Right atrium auricular region (tissue), 2 donors: ENCODE data around the gene SCARF2. TPM values are rescaled to one million over a fixed set of nuclear protein-coding genes. Genes with fewer than 3 reads are reported as not detected.
"Not testable (repeated sequence)": the region's sequence is repeated elsewhere in the genome, so short reads cannot be mapped to it uniquely, and the experiment has no call there.

Experiments used
- DNase-seq: peaks from one replicate; pipeline ENCODE4 v3.0.0-alpha.2; 2019; ENCODE audit warnings: low spot score
- H3K27ac ChIP-seq, 2 donors: fragments of 200-600 bp; sonication (generic); 1 replicate in 1 of 2; 2 replicates in 1 of 2; pipeline ENCODE4 v1.5.1; 2016 to 2019
- H3K27me3 ChIP-seq, 2 donors: fragments of 200-600 bp; sonication (generic); one replicate each; pipeline versions ENCODE4 v1.5.1 to v1.6.0; 2017 to 2019
- H3K36me3 ChIP-seq: fragments of 200-600 bp; sonication (generic); one replicate; pipeline ENCODE4 v1.5.1; 2016
- H3K4me1 ChIP-seq, 2 donors: fragments of 200-600 bp; sonication (generic); one replicate each; pipeline versions ENCODE4 v1.5.1 to v1.6.0; 2017 to 2019
- H3K4me3 ChIP-seq, 2 donors: fragments of 200-600 bp; sonication (generic); 1 replicate in 1 of 2; 2 replicates in 1 of 2; pipeline ENCODE4 v1.5.1; 2017 to 2019; ENCODE audit warnings: mild to moderate bottlenecking in 1 of 2, moderate library complexity in 1 of 2
- H3K9me3 ChIP-seq, 2 donors: fragments of 200-600 bp; sonication (generic); one replicate each; pipeline ENCODE4 v1.5.1; 2019
- total RNA-seq, 2 donors: library from RNA; depleted of rRNA; stranded (reverse); fragments of >200 nt; gene quantifications; one replicate each; pipeline ENCODE4 v1.1.0, GENCODE V29; 2016
- TF ChIP-seq, protein P1 (sequence below), 2 donors: fragments of 200-600 bp; sonication (generic); IDR thresholded peaks; one replicate each; pipeline ENCODE4 v1.5.1; 2019; ENCODE audit warnings: antibody characterized with exemption in 2 of 2

Gene SCARF2
- total RNA-seq, 2 donors from 2014 or later = 6.5 to 11.0 TPM

DNA sequence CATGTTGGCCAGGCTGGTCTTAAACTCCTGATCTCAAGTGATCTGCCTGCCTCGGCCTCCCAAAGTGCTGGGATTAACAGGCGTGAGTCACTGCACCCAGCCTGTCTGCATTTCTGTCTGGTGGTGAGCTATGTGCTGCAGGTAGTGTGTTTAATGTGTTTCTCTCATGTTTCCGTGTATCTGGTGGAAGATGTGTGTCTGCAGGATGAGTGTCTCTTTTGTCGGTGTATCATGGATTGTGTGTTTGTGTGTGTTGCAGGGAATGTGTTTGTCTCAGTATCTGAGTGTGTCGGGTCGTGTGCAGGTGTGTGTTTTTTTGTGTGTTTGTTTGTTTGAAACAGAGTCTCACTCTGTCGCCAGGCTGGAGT, 16.1 kb downstream of the SCARF2 start:
- H3K9me3 ChIP-seq = no peaks in the 10 kb centered on the region
- no peaks in the 10 kb centered on the region for H3K36me3 ChIP-seq
- TF ChIP-seq, protein P1, sequence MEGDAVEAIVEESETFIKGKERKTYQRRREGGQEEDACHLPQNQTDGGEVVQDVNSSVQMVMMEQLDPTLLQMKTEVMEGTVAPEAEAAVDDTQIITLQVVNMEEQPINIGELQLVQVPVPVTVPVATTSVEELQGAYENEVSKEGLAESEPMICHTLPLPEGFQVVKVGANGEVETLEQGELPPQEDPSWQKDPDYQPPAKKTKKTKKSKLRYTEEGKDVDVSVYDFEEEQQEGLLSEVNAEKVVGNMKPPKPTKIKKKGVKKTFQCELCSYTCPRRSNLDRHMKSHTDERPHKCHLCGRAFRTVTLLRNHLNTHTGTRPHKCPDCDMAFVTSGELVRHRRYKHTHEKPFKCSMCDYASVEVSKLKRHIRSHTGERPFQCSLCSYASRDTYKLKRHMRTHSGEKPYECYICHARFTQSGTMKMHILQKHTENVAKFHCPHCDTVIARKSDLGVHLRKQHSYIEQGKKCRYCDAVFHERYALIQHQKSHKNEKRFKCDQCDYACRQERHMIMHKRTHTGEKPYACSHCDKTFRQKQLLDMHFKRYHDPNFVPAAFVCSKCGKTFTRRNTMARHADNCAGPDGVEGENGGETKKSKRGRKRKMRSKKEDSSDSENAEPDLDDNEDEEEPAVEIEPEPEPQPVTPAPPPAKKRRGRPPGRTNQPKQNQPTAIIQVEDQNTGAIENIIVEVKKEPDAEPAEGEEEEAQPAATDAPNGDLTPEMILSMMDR (IDR thresholded peaks at IDR 0.05) = no peak
- peaks cover 0 to 42% of the 10 kb centered on the region in 2 donors for H3K4me1 ChIP-seq
- DNase-seq = no peak
- H3K4me3 ChIP-seq = no peak overlapping the region
- H3K27ac ChIP-seq = no peak overlapping the region
- no peaks in the 10 kb centered on the region for H3K27me3 ChIP-seq

DNA sequence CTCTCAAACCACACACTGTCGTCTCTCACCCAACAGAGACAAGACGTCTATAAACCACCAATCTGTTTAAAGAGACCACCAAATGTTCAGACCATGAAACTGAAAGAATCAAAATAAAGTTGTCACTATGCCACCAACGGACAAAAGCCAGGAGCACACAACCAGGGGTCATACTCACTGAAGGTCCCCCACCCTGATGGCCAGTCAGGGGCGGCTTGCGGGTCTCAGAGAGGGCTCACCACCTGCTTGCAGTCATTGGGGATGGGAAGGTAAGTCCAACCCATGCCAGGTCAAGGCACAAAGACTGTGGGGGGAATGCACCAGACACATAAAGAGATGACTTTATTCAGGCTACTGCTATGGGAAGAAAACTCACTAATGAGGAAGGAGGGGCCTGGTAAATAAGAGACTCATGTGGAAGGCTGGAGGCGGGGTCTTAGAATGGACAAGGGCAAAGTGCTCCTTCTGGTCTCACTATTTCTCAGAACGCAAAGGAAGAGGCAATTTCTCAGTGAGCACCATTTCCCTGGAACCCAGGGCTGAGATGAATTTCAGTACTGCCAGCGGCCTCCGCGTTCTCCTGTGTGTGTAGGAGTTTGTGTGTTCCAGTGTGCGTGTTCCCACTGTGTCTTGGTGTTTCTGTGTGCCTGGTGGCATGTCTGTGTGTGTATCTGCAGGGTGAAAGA, 17.3 kb downstream of the SCARF2 start:
- Histone ChIP-seq H3K9me3 (no peaks in the 10 kb centered on the region), H3K27me3 (no peaks in the 10 kb centered on the region), H3K27ac (no peak overlapping the region), H3K4me3 (no peak overlapping the region), H3K36me3 (no peaks in the 10 kb centered on the region), H3K4me1 (peaks cover 0 to 33% of the 10 kb centered on the region in 2 donors)
- no peak for DNase-seq
- TF ChIP-seq, protein P1 (IDR thresholded peaks at IDR 0.05) = no peak

DNA sequence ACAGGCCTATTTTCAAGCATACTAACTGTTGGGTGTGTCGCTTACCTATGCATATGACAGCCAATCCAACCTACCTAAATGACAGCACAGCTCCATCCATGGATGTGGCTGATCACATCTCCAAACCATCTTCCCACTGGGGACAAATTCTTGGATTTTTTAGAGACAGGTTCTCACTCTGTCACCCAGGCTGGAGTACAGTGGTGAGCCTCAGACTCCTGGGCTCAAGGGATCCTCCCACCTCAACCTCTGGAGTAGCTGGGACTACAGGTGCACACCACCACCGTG, 18.0 kb downstream of the SCARF2 start:
- no peaks in the 10 kb centered on the region for H3K27me3 ChIP-seq
- TF ChIP-seq, protein P1 (IDR thresholded peaks at IDR 0.05) = no peak
- H3K36me3 ChIP-seq = no peaks in the 10 kb centered on the region
- no peak for DNase-seq
- no peaks in the 10 kb centered on the region for H3K9me3 ChIP-seq
- H3K27ac ChIP-seq = no peak overlapping the region
- no peak overlapping the region for H3K4me3 ChIP-seq
- peaks cover 0 to 26% of the 10 kb centered on the region in 2 donors for H3K4me1 ChIP-seq

DNA sequence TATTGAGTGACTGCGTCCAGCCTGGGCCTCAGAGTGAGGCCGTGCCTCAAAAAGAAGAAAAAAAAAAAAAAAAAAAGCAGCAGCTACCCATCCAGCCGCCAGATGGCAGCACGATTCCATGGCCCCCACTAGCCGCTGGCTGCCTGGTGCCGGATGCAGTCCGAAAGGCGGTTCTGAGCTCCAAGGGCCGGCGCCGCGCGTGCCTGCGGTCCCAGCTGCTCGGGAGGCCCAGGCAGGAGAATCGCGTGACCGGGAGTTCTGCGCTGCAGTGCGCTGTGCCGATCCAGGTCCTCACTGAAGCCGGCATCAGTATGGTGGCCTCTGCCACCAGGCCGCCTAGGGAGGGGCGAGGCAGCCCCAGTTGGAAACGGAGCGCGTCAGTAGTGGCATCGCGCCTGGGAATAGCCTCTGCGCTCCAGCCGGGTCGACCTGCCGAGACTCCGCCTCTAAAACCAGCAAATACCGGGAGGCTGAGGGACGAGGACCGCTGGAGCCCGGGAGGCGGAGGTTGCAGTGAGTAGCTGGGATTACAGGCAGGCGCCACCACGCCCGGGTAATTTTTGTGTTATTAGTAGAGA, 19.3 kb downstream of the SCARF2 start:
- H3K9me3 ChIP-seq = no peaks in the 10 kb centered on the region
- H3K27me3 ChIP-seq = no peaks in the 10 kb centered on the region
- TF ChIP-seq, protein P1 (IDR thresholded peaks at IDR 0.05) = peak; percentile 81 to 94
- peaks cover 0 to 13% of the 10 kb centered on the region in 2 donors for H3K4me1 ChIP-seq
- no peaks in the 10 kb centered on the region for H3K36me3 ChIP-seq
- peak overlapping the region; percentile 18 to 45 for H3K4me3 ChIP-seq
- H3K27ac ChIP-seq = peak overlapping the region in 1 of 2 donors; percentile 51
- DNase-seq = peak; percentile 77

DNA sequence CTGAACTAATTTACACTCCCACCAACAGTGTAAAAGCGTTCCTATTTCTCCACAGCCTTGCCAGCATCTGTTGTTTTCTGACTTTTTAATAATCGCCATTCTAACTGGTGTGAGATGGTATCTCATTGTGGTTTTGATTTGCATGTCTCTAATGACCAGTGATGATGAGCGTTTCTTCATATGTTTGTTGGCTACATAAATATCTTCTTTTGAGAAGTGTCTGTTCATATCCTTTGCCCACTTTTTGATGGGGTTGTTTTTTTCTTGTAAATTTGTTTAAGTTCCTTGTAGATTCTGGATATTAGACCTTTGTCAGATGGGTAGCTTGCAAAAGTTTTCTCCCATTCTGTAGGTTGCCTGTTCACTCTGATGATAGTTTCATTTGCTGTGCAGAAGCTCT, 21.9 kb downstream of the SCARF2 start:
- H3K36me3 ChIP-seq, H3K4me1 ChIP-seq, H3K9me3 ChIP-seq, H3K27me3 ChIP-seq, DNase-seq, H3K27ac ChIP-seq, H3K4me3 ChIP-seq: not testable (repeated sequence)

DNA sequence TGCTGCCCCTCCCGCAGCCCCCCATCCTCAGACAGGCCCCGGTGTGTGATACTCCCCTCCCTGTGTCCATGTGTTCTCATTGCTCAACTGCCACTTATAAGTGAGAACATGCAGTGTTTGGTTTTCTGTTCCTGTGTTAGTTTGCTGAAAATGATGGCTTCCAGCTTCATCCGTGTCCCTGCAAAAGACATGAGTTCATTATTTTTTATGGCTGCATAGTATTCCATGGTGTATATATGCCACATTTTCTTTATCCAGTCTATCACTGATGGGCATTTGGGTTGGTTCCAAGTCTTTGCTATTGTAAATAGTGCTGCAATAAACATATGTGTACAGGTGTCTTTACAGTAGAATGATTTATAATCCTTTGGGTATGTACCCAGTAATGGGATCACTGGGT, 22.4 kb downstream of the SCARF2 start:
- DNase-seq = not testable (repeated sequence)

DNA sequence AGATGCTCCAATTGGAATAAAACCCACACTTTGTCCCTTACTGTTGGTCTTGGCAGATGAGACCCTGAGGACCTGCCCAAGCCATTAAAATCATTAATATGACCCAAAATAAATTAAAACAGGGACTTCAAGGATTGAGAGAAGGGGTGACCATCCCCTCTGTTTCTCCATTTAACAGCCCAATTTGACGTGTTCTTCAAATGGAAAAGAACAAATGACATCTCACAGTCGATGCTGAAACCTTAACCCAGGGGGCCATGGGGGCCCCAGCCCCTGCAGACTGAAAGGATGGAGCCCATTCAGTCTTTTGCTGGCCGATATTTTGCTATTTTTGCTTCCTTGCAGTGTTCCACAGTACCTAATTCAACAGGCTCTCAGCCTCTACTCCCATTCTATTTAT, 23.2 kb downstream of the SCARF2 start:
- TF ChIP-seq, protein P1 (IDR thresholded peaks at IDR 0.05) = no peak
- H3K4me3 ChIP-seq = no peak overlapping the region

More for the DNA sequence above, 22.4 kb downstream of the SCARF2 start:
- not testable (repeated sequence) for H3K36me3 ChIP-seq, H3K4me3 ChIP-seq, H3K4me1 ChIP-seq, H3K9me3 ChIP-seq, H3K27me3 ChIP-seq, H3K27ac ChIP-seq

More for the DNA sequence above, 23.2 kb downstream of the SCARF2 start:
- H3K27ac ChIP-seq = no peak overlapping the region
- no peaks in the 10 kb centered on the region for H3K9me3 ChIP-seq
- peaks cover 0 to 5% of the 10 kb centered on the region in 2 donors for H3K4me1 ChIP-seq
- no peaks in the 10 kb centered on the region for H3K27me3 ChIP-seq
- DNase-seq = no peak
- H3K36me3 ChIP-seq = no peaks in the 10 kb centered on the region
